K562 (cell line): ENCODE measurements around the gene CAB39. TPM values are rescaled to one million over a fixed set of nuclear protein-coding genes. Genes with fewer than 3 reads are reported as not detected.
A peak's percentile ranks its signal among the peaks of the same experiment; 100 is the strongest.

Experiments
- ZNF121 ChIP-seq: sonication (generic); formaldehyde crosslinking; conservative IDR thresholded peaks from 2 replicates; pipeline ENCODE4 v1.8.0; 2022; ENCODE audit warnings: missing genetic modification reagents
- ZNF507 ChIP-seq: conservative IDR thresholded peaks from 2 replicates; pipeline ENCODE4 v1.6.1; 2017; ENCODE audit warnings: missing genetic modification characterization, missing compliant biosample characterization
- polyA plus RNA-seq, 8 experiments: library from polyadenylated mRNA; depleted of rRNA in 4 of 8; stranded (reverse) in 5 of 8; unstranded in 3 of 8; fragments of >200 nt; fragmentation: Nextera tagmentation in 2 of 8; fragmentation: Illumina TruSeq in 1 of 8; extraction: Ambion mirVana in 2 of 8; extraction: Trizol in 1 of 8; gene quantifications; 2 replicates each; pipeline versions ENCODE4 v1.2.1 to v1.2.3, GENCODE V29; 2011 to 2014; ENCODE audit warnings: inconsistent platforms in 1 of 8, missing spikeins in 1 of 8
- total RNA-seq, 7 experiments: library from RNA; depleted of rRNA in 6 of 7; stranded (reverse); fragments of >200 nt in 6 of 7; fragmentation: Illumina TruSeq in 2 of 7; extraction: Trizol in 2 of 7; gene quantifications; 2 replicates each; pipeline versions ENCODE4 v1.2.1 to v1.2.3, GENCODE V29; 2011 to 2021; ENCODE audit warnings: low replicate concordance in 1 of 7
- TF ChIP-seq, protein P1 (sequence below): fragments of 250-450 bp; sonication (Bioruptor Pico); IDR thresholded peaks from 2 replicates; pipeline ENCODE4 v1.8.0; 2021; ENCODE audit warnings: moderate library complexity, mild to moderate bottlenecking, inconsistent platforms
- TF ChIP-seq, protein P2 (sequence below), 2 experiments: fragments of 450-650 bp; conservative IDR thresholded peaks; 2 replicates each; pipeline ENCODE4 v1.6.1; 2017; ENCODE audit warnings: mild to moderate bottlenecking in 2 of 2, moderate library complexity in 2 of 2
- TF ChIP-seq, protein P3 (sequence below): fragments of 200-600 bp; sonication (generic); IDR thresholded peaks from one replicate; pipeline ENCODE4 v1.6.1; 2012; ENCODE audit warnings: mild to moderate bottlenecking, low read depth, low read length, inconsistent platforms

CAB39 gene
- total and polyA plus RNA-seq, 9 of the 15 experiments (the other 6 are each of a cell fraction or from before 2014, with no cell fraction given) = 27.2 to 94.4 (median 70.1) TPM

DNA sequence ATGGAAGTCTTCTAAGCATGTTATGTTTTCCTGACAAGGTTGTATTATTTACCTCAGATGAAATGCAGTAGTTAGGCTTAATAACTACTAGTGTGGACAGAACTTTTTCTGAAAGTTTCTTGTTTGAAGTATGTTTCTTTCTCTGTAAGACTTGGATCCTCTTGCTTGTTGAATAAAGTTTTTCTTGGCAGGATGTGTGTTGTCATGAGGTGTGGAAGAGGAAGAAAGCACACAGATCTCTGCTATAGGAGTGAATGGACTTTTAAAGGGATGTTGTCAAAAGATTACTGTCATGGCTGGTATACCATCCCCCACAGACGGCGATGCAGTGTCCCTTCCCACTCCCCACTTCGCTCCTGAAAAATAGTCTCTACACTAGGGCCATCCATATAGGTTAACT, 2.6 kb downstream of the CAB39 start (continued):
- TF ChIP-seq, protein P1, sequence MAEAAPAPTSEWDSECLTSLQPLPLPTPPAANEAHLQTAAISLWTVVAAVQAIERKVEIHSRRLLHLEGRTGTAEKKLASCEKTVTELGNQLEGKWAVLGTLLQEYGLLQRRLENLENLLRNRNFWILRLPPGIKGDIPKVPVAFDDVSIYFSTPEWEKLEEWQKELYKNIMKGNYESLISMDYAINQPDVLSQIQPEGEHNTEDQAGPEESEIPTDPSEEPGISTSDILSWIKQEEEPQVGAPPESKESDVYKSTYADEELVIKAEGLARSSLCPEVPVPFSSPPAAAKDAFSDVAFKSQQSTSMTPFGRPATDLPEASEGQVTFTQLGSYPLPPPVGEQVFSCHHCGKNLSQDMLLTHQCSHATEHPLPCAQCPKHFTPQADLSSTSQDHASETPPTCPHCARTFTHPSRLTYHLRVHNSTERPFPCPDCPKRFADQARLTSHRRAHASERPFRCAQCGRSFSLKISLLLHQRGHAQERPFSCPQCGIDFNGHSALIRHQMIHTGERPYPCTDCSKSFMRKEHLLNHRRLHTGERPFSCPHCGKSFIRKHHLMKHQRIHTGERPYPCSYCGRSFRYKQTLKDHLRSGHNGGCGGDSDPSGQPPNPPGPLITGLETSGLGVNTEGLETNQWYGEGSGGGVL (CRISPR knock-in tag) = no peak
- no peak for TF ChIP-seq ZNF121
- TF ChIP-seq, protein P2, sequence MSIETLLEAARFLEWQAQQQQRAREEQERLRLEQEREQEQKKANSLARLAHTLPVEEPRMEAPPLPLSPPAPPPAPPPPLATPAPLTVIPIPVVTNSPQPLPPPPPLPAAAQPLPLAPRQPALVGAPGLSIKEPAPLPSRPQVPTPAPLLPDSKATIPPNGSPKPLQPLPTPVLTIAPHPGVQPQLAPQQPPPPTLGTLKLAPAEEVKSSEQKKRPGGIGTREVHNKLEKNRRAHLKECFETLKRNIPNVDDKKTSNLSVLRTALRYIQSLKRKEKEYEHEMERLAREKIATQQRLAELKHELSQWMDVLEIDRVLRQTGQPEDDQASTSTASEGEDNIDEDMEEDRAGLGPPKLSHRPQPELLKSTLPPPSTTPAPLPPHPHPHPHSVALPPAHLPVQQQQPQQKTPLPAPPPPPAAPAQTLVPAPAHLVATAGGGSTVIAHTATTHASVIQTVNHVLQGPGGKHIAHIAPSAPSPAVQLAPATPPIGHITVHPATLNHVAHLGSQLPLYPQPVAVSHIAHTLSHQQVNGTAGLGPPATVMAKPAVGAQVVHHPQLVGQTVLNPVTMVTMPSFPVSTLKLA (conservative IDR thresholded peaks at IDR 0.05) = 0 out of 4 replicates have a peak, but pooled peaks of 1 of the 2 experiments have one; percentile 28
- no peak for TF ChIP-seq ZNF507 (tag)
- TF ChIP-seq, protein P3, sequence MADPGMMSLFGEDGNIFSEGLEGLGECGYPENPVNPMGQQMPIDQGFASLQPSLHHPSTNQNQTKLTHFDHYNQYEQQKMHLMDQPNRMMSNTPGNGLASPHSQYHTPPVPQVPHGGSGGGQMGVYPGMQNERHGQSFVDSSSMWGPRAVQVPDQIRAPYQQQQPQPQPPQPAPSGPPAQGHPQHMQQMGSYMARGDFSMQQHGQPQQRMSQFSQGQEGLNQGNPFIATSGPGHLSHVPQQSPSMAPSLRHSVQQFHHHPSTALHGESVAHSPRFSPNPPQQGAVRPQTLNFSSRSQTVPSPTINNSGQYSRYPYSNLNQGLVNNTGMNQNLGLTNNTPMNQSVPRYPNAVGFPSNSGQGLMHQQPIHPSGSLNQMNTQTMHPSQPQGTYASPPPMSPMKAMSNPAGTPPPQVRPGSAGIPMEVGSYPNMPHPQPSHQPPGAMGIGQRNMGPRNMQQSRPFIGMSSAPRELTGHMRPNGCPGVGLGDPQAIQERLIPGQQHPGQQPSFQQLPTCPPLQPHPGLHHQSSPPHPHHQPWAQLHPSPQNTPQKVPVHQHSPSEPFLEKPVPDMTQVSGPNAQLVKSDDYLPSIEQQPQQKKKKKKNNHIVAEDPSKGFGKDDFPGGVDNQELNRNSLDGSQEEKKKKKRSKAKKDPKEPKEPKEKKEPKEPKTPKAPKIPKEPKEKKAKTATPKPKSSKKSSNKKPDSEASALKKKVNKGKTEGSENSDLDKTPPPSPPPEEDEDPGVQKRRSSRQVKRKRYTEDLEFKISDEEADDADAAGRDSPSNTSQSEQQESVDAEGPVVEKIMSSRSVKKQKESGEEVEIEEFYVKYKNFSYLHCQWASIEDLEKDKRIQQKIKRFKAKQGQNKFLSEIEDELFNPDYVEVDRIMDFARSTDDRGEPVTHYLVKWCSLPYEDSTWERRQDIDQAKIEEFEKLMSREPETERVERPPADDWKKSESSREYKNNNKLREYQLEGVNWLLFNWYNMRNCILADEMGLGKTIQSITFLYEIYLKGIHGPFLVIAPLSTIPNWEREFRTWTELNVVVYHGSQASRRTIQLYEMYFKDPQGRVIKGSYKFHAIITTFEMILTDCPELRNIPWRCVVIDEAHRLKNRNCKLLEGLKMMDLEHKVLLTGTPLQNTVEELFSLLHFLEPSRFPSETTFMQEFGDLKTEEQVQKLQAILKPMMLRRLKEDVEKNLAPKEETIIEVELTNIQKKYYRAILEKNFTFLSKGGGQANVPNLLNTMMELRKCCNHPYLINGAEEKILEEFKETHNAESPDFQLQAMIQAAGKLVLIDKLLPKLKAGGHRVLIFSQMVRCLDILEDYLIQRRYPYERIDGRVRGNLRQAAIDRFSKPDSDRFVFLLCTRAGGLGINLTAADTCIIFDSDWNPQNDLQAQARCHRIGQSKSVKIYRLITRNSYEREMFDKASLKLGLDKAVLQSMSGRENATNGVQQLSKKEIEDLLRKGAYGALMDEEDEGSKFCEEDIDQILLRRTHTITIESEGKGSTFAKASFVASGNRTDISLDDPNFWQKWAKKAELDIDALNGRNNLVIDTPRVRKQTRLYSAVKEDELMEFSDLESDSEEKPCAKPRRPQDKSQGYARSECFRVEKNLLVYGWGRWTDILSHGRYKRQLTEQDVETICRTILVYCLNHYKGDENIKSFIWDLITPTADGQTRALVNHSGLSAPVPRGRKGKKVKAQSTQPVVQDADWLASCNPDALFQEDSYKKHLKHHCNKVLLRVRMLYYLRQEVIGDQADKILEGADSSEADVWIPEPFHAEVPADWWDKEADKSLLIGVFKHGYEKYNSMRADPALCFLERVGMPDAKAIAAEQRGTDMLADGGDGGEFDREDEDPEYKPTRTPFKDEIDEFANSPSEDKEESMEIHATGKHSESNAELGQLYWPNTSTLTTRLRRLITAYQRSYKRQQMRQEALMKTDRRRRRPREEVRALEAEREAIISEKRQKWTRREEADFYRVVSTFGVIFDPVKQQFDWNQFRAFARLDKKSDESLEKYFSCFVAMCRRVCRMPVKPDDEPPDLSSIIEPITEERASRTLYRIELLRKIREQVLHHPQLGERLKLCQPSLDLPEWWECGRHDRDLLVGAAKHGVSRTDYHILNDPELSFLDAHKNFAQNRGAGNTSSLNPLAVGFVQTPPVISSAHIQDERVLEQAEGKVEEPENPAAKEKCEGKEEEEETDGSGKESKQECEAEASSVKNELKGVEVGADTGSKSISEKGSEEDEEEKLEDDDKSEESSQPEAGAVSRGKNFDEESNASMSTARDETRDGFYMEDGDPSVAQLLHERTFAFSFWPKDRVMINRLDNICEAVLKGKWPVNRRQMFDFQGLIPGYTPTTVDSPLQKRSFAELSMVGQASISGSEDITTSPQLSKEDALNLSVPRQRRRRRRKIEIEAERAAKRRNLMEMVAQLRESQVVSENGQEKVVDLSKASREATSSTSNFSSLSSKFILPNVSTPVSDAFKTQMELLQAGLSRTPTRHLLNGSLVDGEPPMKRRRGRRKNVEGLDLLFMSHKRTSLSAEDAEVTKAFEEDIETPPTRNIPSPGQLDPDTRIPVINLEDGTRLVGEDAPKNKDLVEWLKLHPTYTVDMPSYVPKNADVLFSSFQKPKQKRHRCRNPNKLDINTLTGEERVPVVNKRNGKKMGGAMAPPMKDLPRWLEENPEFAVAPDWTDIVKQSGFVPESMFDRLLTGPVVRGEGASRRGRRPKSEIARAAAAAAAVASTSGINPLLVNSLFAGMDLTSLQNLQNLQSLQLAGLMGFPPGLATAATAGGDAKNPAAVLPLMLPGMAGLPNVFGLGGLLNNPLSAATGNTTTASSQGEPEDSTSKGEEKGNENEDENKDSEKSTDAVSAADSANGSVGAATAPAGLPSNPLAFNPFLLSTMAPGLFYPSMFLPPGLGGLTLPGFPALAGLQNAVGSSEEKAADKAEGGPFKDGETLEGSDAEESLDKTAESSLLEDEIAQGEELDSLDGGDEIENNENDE = no peak
